Neural cell (in vitro differentiated cells): ENCODE data around the gene LRTM1. TPM values are rescaled to one million over a fixed set of nuclear protein-coding genes. Genes with fewer than 3 reads are reported as not detected.

Source experiments
- H2AFZ ChIP-seq: fragments of 200-600, 300-800 bp; sonication (generic), shearing (Covaris generic); 2 replicates; pipeline ENCODE4 v1.6.0; 2014; ENCODE audit warnings: low read depth, mild to moderate bottlenecking, antibody characterized with exemption, low read length, moderate library complexity
- H3F3A ChIP-seq: fragments of 200-600 bp; shearing (Covaris generic); 2 replicates; pipeline ENCODE4 v1.6.1; 2016; ENCODE audit warnings: mild to moderate bottlenecking, moderate library complexity, mixed read lengths, antibody characterized with exemption, low read length; ENCODE audit not compliant: insufficient read depth, poor library complexity, severe bottlenecking
- H3K27ac ChIP-seq: fragments of 200-600, 300-800 bp; sonication (generic), shearing (Covaris generic); 2 replicates; pipeline ENCODE4 v1.5.1; 2014; ENCODE audit warnings: mild to moderate bottlenecking, low read length, moderate library complexity
- H3K27me3 ChIP-seq: fragments of 300-800, 200-600 bp; sonication (generic), shearing (Covaris generic); 2 replicates; pipeline ENCODE4 v1.6.0; 2014; ENCODE audit warnings: mild to moderate bottlenecking, low read depth, low read length, moderate library complexity; ENCODE audit not compliant: insufficient read depth
- H3K36me3 ChIP-seq: fragments of 300-800, 200-600 bp; sonication (generic), shearing (Covaris generic); 2 replicates; pipeline ENCODE4 v1.5.1; 2014; ENCODE audit warnings: mild to moderate bottlenecking, antibody characterized with exemption, low read length, moderate library complexity; ENCODE audit not compliant: insufficient read depth
- H3K4me2 ChIP-seq: fragments of 300-800, 200-600 bp; sonication (generic), shearing (Covaris generic); 2 replicates; pipeline ENCODE4 v1.6.0; 2014; ENCODE audit warnings: mild to moderate bottlenecking, low read length
- H3K4me3 ChIP-seq: fragments of 300-800, 200-600 bp; sonication (generic), shearing (Covaris generic); 2 replicates; pipeline ENCODE4 v1.5.1; 2014; ENCODE audit warnings: mild to moderate bottlenecking, low read length, moderate library complexity
- H3K79me2 ChIP-seq: fragments of 200-600 bp; shearing (Covaris generic); replicated peaks from 2 replicates; pipeline ENCODE4 v1.6.0; 2014; ENCODE audit warnings: mild to moderate bottlenecking, low read length, moderate library complexity; ENCODE audit not compliant: insufficient read depth
- H3K9ac ChIP-seq: fragments of 300-800, 200-600 bp; sonication (generic), shearing (Covaris generic); 2 replicates; pipeline ENCODE4 v1.6.1; 2016; ENCODE audit warnings: mild to moderate bottlenecking, low read length, mixed read lengths
- H3K9me2 ChIP-seq: fragments of 200-600 bp; shearing (Covaris generic); 2 replicates; pipeline ENCODE4 v1.6.1; 2016; ENCODE audit warnings: mild to moderate bottlenecking, low read length, mixed read lengths; ENCODE audit not compliant: insufficient read depth
- H3K9me3 ChIP-seq: fragments of 200-600, 300-800 bp; sonication (generic), shearing (Covaris generic); 2 replicates; pipeline ENCODE4 v1.6.1; 2016; ENCODE audit warnings: mild to moderate bottlenecking, mixed run types, low read length, moderate library complexity, mixed read lengths
- H4K20me1 ChIP-seq: fragments of 200-600 bp; shearing (Covaris generic); 2 replicates; pipeline ENCODE4 v1.6.1; 2016; ENCODE audit warnings: mild to moderate bottlenecking, mixed run types; ENCODE audit not compliant: insufficient read depth
- EP300 ChIP-seq: fragments of 450-650 bp; conservative IDR thresholded peaks from 2 replicates; pipeline ENCODE4 v1.6.1; 2014; ENCODE audit warnings: antibody characterized with exemption, mild to moderate bottlenecking, moderate library complexity; ENCODE audit not compliant: poor library complexity, severe bottlenecking
- EZH2 ChIP-seq: fragments of 200-600, 300-800 bp; shearing (Covaris generic), sonication (generic); IDR thresholded peaks from 2 replicates; pipeline ENCODE4 v1.6.1; 2014; ENCODE audit warnings: antibody characterized with exemption, low read length, borderline replicate concordance, mild to moderate bottlenecking; ENCODE audit not compliant: insufficient read depth, poor library complexity, severe bottlenecking
- MXI1 ChIP-seq: fragments of 450-650 bp; conservative IDR thresholded peaks from 2 replicates; pipeline ENCODE4 v1.6.1; 2014; ENCODE audit warnings: antibody characterized with exemption, mild to moderate bottlenecking; ENCODE audit not compliant: poor library complexity, severe bottlenecking
- POLR2AphosphoS5 ChIP-seq: IDR thresholded peaks from 2 replicates; pipeline ENCODE4 v1.6.1; 2012
- RAD21 ChIP-seq: fragments of 450-650 bp; conservative IDR thresholded peaks from 2 replicates; pipeline ENCODE4 v1.6.1; 2014; ENCODE audit warnings: antibody characterized with exemption, mild to moderate bottlenecking, moderate library complexity
- SMC3 ChIP-seq: fragments of 450-650 bp; conservative IDR thresholded peaks from 2 replicates; pipeline ENCODE4 v1.6.1; 2014; ENCODE audit warnings: antibody characterized with exemption, mild to moderate bottlenecking, moderate library complexity; ENCODE audit not compliant: poor library complexity
- TAF1 ChIP-seq: IDR thresholded peaks from 2 replicates; pipeline ENCODE4 v1.6.1; 2012; ENCODE audit warnings: low read depth
- polyA plus RNA-seq: library from polyadenylated mRNA; depleted of rRNA; stranded (reverse); fragments of >200 nt; gene quantifications from 2 replicates; pipeline ENCODE4 v1.2.3, GENCODE V29; 2014
- TF ChIP-seq, protein P1 (sequence below): fragments of 450-650 bp; IDR thresholded peaks from 2 replicates; pipeline ENCODE4 v1.5.1; 2014; ENCODE audit warnings: antibody characterized with exemption, mild to moderate bottlenecking, moderate library complexity; ENCODE audit not compliant: poor library complexity, severe bottlenecking
- TF ChIP-seq, protein P2 (sequence below): IDR thresholded peaks from 2 replicates; pipeline ENCODE4 v1.6.1; 2012; ENCODE audit warnings: borderline replicate concordance

Gene LRTM1
- polyA plus RNA-seq, 1 donor from 2014 or later = not detected

DNA sequence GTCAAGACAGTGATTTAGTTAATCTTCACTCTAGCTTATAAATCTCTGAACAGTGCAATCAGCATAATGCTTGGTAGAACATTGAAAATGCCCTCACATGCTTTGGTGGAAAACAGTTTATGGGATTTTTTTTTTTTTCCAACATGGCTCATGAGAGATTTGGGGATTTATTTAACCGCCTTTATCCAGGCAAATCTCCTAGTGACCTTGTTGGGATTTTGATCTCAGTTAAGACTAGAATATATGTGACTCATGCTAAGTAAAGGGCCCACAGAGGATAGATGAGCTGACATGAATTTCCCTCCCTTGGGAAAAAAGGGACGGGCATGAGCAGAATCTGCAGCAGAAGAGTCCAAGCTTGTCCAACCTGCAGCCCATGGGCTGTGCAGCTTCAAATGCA, 18.7 kb downstream of the LRTM1 start:
- Histone ChIP-seq H3K27ac (no peak overlapping the region), H3K36me3 (no peaks in the 10 kb centered on the region)

DNA sequence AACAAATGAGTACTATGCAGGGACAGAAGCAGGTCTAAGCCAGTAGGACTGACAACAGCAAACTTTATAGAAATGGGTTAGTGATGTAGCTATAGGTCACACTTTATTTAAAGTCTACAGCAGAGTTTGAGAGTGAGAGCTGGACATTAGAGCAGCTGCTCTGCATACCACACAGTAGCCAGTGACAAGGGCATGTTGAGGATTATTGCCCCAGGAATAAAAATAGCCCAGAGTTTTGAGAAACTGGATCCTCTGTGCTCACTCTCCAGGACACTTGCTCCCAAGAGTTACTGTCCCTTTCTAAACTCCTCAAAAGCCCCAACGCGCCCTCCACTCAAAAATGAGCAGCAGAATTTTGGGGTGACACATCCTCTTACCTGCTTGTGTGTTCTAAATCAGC, 21.1 kb downstream of the LRTM1 start:
- no peak overlapping the region for H3K27ac ChIP-seq
- no peaks in the 10 kb centered on the region for H3K9me2 ChIP-seq

More for the DNA sequence above, 18.7 kb downstream of the LRTM1 start:
- H4K20me1 ChIP-seq = no peaks in the 10 kb centered on the region
- H3K27me3 ChIP-seq = no peaks in the 10 kb centered on the region
- H3K4me3 ChIP-seq = no peak overlapping the region
- no peaks in the 10 kb centered on the region for H3K9me2 ChIP-seq
- no peak overlapping the region for H3K9ac ChIP-seq
- no peaks in the 10 kb centered on the region for H3F3A ChIP-seq
- no peak overlapping the region for H2AFZ ChIP-seq
- no peaks in the 10 kb centered on the region for H3K79me2 ChIP-seq
- no peaks in the 10 kb centered on the region for H3K9me3 ChIP-seq
- TF ChIP-seq POLR2AphosphoS5 (no peak), EP300 (no peak), MXI1 (no peak), RAD21 (no peak), EZH2 (no peak), SMC3 (no peak), TAF1 (no peak)
- TF ChIP-seq, protein P1, sequence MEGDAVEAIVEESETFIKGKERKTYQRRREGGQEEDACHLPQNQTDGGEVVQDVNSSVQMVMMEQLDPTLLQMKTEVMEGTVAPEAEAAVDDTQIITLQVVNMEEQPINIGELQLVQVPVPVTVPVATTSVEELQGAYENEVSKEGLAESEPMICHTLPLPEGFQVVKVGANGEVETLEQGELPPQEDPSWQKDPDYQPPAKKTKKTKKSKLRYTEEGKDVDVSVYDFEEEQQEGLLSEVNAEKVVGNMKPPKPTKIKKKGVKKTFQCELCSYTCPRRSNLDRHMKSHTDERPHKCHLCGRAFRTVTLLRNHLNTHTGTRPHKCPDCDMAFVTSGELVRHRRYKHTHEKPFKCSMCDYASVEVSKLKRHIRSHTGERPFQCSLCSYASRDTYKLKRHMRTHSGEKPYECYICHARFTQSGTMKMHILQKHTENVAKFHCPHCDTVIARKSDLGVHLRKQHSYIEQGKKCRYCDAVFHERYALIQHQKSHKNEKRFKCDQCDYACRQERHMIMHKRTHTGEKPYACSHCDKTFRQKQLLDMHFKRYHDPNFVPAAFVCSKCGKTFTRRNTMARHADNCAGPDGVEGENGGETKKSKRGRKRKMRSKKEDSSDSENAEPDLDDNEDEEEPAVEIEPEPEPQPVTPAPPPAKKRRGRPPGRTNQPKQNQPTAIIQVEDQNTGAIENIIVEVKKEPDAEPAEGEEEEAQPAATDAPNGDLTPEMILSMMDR = no peak
- TF ChIP-seq, protein P2, sequence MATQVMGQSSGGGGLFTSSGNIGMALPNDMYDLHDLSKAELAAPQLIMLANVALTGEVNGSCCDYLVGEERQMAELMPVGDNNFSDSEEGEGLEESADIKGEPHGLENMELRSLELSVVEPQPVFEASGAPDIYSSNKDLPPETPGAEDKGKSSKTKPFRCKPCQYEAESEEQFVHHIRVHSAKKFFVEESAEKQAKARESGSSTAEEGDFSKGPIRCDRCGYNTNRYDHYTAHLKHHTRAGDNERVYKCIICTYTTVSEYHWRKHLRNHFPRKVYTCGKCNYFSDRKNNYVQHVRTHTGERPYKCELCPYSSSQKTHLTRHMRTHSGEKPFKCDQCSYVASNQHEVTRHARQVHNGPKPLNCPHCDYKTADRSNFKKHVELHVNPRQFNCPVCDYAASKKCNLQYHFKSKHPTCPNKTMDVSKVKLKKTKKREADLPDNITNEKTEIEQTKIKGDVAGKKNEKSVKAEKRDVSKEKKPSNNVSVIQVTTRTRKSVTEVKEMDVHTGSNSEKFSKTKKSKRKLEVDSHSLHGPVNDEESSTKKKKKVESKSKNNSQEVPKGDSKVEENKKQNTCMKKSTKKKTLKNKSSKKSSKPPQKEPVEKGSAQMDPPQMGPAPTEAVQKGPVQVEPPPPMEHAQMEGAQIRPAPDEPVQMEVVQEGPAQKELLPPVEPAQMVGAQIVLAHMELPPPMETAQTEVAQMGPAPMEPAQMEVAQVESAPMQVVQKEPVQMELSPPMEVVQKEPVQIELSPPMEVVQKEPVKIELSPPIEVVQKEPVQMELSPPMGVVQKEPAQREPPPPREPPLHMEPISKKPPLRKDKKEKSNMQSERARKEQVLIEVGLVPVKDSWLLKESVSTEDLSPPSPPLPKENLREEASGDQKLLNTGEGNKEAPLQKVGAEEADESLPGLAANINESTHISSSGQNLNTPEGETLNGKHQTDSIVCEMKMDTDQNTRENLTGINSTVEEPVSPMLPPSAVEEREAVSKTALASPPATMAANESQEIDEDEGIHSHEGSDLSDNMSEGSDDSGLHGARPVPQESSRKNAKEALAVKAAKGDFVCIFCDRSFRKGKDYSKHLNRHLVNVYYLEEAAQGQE = no peak
- H3K4me2 ChIP-seq = no peak overlapping the region

More for the DNA sequence above, 21.1 kb downstream of the LRTM1 start:
- Histone ChIP-seq H3F3A (no peaks in the 10 kb centered on the region), H3K9me3 (no peaks in the 10 kb centered on the region), H2AFZ (no peak overlapping the region), H3K36me3 (no peaks in the 10 kb centered on the region), H3K27me3 (no peaks in the 10 kb centered on the region), H4K20me1 (no peaks in the 10 kb centered on the region), H3K4me2 (no peak overlapping the region), H3K9ac (no peak overlapping the region), H3K4me3 (no peak overlapping the region), H3K79me2 (no peaks in the 10 kb centered on the region)
- TF ChIP-seq EP300 (no peak), EZH2 (no peak), TAF1 (no peak), POLR2AphosphoS5 (no peak), SMC3 (no peak), MXI1 (no peak), RAD21 (no peak)
- TF ChIP-seq, protein P1 = no peak
- TF ChIP-seq, protein P2 = no peak
